Measurements from ENCODE around the gene BLM. TPM values are rescaled to one million over a fixed set of nuclear protein-coding genes. Genes with fewer than 3 reads are reported as not detected.
"Not testable (repeated sequence)": the region's sequence is repeated elsewhere in the genome, so short reads cannot be mapped to it uniquely, and the experiment has no call there.

Gene BLM
- total RNA-seq, 2 donors from 2014 or later: 71.9 to 79.6 TPM

DNA sequence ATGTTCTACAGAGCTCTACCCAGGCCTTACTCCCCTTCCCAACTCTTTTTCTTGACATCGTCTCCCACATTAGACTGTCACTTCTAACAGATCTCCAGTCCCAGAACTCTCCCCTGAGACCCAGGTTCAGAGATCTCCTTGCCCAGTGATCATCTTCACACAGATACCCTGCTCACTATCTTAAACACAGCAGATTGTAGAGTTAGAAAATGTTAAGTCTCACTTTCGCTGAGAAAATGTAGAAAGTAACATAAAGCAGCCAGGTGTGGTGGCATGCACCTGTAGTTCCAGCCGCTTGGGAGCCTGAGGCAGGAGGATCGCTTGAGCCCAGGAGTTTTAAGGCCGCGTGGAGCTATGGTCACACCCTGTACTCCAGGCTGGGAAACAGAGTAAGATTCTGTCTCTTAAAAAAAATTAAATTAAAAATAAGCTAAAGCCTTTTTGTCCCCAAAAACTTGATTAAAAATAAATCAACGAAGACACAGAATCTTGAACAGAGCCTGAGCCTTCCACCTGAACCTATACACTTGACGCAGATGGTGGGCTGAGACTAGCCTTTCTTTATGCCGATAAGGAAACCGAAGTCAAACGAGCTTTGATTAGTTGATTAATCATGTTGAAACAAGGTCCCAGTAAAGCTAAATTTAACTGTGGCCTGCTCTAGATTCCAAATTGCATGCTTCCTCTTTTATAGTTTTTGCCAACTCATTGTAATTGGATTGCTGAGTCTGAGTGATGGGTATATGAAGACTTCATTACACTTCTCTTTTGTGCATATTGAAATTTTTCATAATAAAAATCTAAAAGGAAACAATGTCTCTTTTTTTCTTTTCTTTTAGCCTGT lies 31.3 kb upstream of the BLM start:
- Mint-ChIP-seq H3K27ac (peak overlapping the region; percentile 87 to 92), H3K9me3 (no peaks in the 10 kb centered on the region), H3K36me3 (no peaks in the 10 kb centered on the region)
- DNase-seq (ENCODE audit: low spot score in 2 of 2) (no peak), ATAC-seq (peak; percentile 0 to 2)

DNA sequence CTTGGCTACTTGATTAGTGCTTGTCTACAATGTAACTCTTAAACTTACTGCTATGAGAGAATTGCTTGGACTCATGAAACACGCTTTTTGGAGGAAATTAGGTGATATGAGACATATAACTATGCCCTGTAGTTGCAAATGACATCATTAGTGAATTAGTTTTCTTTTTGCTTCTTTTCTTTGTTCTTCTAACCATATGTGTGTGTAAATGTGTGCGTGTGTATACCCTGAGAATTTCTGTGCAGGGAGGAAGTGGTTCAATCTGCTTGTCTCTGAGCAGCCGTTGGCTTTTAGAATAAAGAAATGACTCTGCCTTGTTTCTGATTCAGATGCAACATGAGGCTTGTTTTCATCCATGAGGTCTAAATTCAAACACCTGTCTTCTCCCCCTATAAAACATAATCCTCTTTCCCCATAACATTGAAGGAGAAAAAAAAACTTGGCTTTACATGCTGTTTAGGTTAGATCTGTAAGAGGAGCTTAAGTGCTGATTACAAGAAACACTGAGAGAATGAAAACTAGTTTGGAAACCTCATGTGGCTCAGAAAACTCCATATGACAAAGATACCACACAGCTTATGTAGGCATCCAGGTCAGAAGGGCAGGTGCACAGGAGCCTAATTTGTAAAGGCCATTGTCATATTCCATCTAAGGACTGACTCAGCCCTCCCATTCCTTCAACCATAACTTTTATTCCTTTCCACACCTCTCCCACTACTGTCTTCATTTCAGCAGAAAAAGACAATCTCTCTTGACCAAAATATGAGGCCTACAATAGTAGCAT lies 30.5 kb upstream of the BLM start:
- ATAC-seq: peak; percentile 94 to 96
- Mint-ChIP-seq H3K27ac (peak overlapping the region; percentile 87 to 92), H3K36me3 (no peaks in the 10 kb centered on the region), H3K9me3 (no peaks in the 10 kb centered on the region)
- peak in 1 of 2 donors; percentile 46 for DNase-seq (ENCODE audit: low spot score in 2 of 2)

DNA sequence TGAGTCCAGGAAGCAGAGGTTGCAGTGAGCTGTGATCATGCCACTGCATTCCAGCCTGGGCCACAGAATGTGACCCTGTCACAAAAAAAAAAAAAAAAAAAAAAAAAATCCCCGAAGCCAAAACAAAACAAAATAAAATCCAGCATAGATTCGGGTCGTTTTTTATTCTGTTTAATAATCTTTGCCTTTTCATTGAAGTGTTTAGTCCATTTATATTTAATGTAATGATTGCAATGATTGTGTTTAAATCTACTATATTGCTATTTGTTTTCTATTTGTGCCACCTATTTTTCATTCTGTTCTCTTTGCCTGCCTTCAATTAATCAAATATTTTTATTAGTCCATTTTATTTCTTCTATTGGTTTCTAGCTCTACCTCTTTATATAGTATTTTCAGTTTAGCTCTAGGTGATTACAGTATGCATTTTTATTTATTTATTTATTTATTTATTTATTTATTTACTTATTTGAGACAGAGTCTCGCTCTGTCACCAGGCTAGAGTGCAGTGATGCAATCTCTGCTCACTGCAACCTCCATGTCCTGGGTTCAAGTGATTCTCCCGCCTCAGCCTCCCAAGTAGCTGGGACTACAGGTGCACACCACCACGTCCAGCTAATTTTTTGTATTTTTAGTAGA lies 27.7 kb upstream of the BLM start:
- peak overlapping the region in 1 of 2 donors; percentile 15 for H3K27ac Mint-ChIP-seq
- ATAC-seq; H3K36me3 Mint-ChIP-seq; H3K9me3 Mint-ChIP-seq; DNase-seq (ENCODE audit: low spot score in 2 of 2): not testable (repeated sequence)

DNA sequence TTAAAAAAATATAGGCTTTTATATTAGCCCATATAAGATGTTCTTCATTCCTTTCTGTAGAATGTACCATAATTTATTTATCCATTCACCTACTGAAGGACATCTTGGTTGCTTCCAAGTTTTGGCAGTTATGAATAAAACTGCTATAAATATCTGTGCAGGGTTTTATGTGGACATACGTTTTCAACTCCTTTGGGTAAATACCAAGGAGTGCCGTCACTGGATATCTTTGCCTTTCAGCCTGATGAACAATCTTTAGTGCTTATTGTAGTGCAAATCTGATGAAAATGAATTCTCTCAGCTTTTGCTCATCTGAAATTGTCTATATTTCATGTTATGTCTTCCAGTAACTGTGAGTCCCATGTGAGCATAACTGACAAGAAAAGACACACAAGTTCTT lies 26.6 kb upstream of the BLM start:
- DNase-seq (ENCODE audit: low spot score in 2 of 2) (no peak), ATAC-seq (no peak)
- Mint-ChIP-seq H3K27ac (no peak overlapping the region), H3K36me3 (no peaks in the 10 kb centered on the region), H3K9me3 (no peaks in the 10 kb centered on the region)

DNA sequence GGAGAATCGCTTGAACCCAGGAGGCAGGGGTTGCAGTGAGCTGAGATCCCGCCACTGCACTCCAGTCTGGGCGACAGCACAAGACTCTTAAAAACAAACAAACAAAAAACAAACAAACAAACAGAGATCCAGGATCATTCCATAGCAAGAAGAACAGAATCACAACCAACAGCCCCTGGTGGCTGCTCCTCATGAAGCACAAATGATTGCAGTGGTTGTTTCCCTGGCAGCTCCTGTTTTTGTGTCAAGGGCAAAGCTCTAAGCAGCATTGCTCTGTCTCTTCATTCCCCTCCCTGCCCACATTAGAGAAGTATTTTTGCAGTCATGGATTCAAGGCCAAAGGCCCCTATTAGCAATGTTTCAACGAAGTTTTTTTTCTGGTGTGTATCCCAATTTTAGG lies 25.8 kb upstream of the BLM start:
- DNase-seq (ENCODE audit: low spot score in 2 of 2) (no peak), ATAC-seq (no peak)
- Mint-ChIP-seq H3K27ac (no peak overlapping the region), H3K9me3 (no peaks in the 10 kb centered on the region), H3K36me3 (no peaks in the 10 kb centered on the region)

- H3K36me3 Mint-ChIP-seq: no peaks in the 10 kb centered on the region
- H3K9me3 Mint-ChIP-seq: no peaks in the 10 kb centered on the region
- no peak for ATAC-seq
- H3K27ac Mint-ChIP-seq: no peak overlapping the region
- no peak for DNase-seq (ENCODE audit: low spot score in 2 of 2)
Measured at GRCh38 chr15:90691982-90692773, 25.0 kb upstream of the BLM start.

DNA sequence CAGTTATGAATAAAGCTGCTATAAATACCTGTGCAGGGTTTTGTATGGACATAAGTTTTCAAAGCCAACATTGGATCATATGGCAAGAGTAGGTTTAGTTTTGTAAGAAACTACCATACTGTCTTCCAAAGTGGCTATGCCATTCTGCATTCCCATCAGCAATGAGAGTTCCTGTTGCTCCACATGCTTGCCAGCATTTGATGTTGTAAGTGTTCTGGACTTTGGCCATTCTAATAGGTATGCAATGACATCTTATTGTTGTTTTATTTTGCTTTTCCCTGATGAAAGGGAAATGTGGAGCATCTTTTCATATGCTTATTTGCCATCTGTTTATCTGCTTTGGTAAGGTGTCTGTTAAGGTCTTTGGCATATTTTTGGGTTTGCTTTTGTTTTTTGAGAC lies 22.2 kb upstream of the BLM start:
- Mint-ChIP-seq H3K9me3 (no peaks in the 10 kb centered on the region), H3K27ac (no peak overlapping the region), H3K36me3 (no peaks in the 10 kb centered on the region)
- DNase-seq (ENCODE audit: low spot score in 2 of 2) (no peak), ATAC-seq (no peak)

GRCh38 chr15:90697175-90697574 lies 20.0 kb upstream of the BLM start:
- H3K9me3 Mint-ChIP-seq: no peaks in the 10 kb centered on the region
- no peaks in the 10 kb centered on the region for H3K36me3 Mint-ChIP-seq
- peak overlapping the region in 1 of 2 donors; percentile 79 for H3K27ac Mint-ChIP-seq
- DNase-seq (ENCODE audit: low spot score in 2 of 2) (no peak), ATAC-seq (peak; percentile 63 to 70)

- ATAC-seq: no peak
- no peaks in the 10 kb centered on the region for H3K36me3 Mint-ChIP-seq
- H3K9me3 Mint-ChIP-seq: no peaks in the 10 kb centered on the region
- DNase-seq (ENCODE audit: low spot score in 2 of 2): peak in 1 of 2 donors; percentile 13
- no peak overlapping the region for H3K27ac Mint-ChIP-seq
Measured at GRCh38 chr15:90698629-90699028, 18.5 kb upstream of the BLM start.

DNA sequence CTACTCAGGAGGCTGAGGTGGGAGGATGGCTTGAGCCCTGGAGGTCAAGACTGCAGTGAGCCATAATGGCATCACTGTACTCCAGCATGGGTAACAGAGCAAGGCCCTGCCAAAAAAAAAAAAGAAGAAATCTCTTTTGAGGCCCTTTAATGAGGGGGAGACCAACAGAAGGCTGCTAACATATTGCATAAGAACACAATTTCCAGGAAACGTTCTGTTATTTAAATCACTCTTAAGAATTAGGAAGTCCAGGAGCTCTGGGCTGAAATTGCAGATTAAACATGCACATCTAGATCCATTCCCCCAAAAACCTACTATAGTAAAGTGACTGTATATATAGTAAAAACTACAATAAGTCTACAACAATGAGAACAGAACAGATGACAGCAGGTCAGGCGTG lies 16.1 kb upstream of the BLM start:
- ATAC-seq (no peak), DNase-seq (ENCODE audit: low spot score in 2 of 2) (no peak)
- peak overlapping the region in 1 of 2 donors; percentile 2 for H3K27ac Mint-ChIP-seq
- no peaks in the 10 kb centered on the region for H3K36me3 Mint-ChIP-seq
- H3K9me3 Mint-ChIP-seq: no peaks in the 10 kb centered on the region

DNA sequence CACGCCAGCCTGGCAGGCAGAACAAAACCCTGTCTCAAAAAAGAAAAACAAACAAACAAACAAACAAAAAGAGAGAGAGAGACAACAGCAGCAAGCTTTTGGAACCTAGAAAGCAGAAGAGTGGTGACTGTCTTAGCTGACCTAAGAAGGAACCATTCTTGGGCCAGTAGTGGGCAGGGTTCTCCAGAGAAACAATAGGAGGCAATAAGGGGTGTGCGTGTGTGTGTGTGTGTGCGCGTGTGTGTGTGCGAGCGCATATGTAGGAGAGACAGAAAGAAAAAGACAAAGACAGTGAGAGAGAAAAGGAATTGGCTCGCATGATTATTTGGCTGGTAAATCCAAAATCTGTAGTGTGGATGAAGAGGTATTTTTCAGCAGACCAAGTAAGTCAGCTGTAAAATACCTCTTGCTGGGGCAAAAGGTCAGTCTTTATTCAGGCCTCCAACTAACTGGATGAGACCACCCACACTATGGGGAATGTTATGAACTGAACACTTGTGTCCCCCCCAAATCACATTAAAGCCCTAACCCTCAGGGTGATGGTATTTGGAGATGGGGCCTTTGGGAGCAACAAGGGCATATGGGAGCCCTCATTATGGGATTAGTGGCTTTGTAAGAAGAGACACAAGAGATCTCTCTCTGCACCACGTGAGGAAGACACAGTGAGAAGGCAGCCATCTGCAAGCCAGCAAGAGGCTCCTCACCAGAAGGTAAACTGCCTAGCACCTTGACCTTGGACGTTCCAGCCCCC lies 15.1 kb upstream of the BLM start:
- Mint-ChIP-seq H3K36me3 (no peaks in the 10 kb centered on the region), H3K9me3 (no peaks in the 10 kb centered on the region), H3K27ac (no peak overlapping the region)
- no peak for ATAC-seq
- DNase-seq (ENCODE audit: low spot score in 2 of 2): peak in 1 of 2 donors; percentile 3

GRCh38 chr15:90703455-90703854 lies 13.7 kb upstream of the BLM start:
- no peak for ATAC-seq
- no peaks in the 10 kb centered on the region for H3K36me3 Mint-ChIP-seq
- H3K9me3 Mint-ChIP-seq: no peaks in the 10 kb centered on the region
- DNase-seq (ENCODE audit: low spot score in 2 of 2): no peak
- H3K27ac Mint-ChIP-seq: no peak overlapping the region

GRCh38 chr15:90705212-90705611 lies 11.9 kb upstream of the BLM start:
- H3K36me3 Mint-ChIP-seq: no peaks in the 10 kb centered on the region
- no peak overlapping the region for H3K27ac Mint-ChIP-seq
- no peaks in the 10 kb centered on the region for H3K9me3 Mint-ChIP-seq
- no peak for ATAC-seq
- DNase-seq (ENCODE audit: low spot score in 2 of 2): no peak

- no peaks in the 10 kb centered on the region for H3K9me3 Mint-ChIP-seq
- H3K36me3 Mint-ChIP-seq: no peaks in the 10 kb centered on the region
- no peak for DNase-seq (ENCODE audit: low spot score in 2 of 2)
- ATAC-seq: no peak
- H3K27ac Mint-ChIP-seq: no peak overlapping the region
Measured at GRCh38 chr15:90706394-90707327, 10.5 kb upstream of the BLM start.

- no peaks in the 10 kb centered on the region for H3K36me3 Mint-ChIP-seq
- no peak for ATAC-seq
- no peaks in the 10 kb centered on the region for H3K9me3 Mint-ChIP-seq
- H3K27ac Mint-ChIP-seq: no peak overlapping the region
- DNase-seq (ENCODE audit: low spot score in 2 of 2): no peak
Measured at GRCh38 chr15:90707489-90707888, 9.7 kb upstream of the BLM start.

All from activated naive CD4-positive, alpha-beta T cell treated with anti-CD3 and anti-CD28 coated beads, Interleukin-2, amount 50 U/mL, for 72 hours (primary cell).